H1 (cell line): ENCODE measurements around the gene RALGDS. TPM values are rescaled to one million over a fixed set of nuclear protein-coding genes. Genes with fewer than 3 reads are reported as not detected.

Source experiments
- CTCF ChIA-PET: fragments of 300-600 bp; sonication (Branson Sonifier 250); formaldehyde crosslinking; loops from one replicate; lab custom pipeline; 2021; ENCODE audit not compliant: partially characterized antibody; lab: Charles Lee
- POLR2A ChIA-PET: fragments of 300-600 bp; sonication (Branson Sonifier 250); formaldehyde crosslinking; loops from one replicate; lab custom pipeline; 2021; ENCODE audit warnings: inconsistent platforms; ENCODE audit not compliant: partially characterized antibody; lab: Charles Lee
- DNase-seq, 2 experiments: peaks; one replicate each; pipeline versions ENCODE4 v3.0.0 to v3.0.0-alpha.2; 2010 to 2022; ENCODE audit warnings: low spot score in 2 of 2, low read depth in 1 of 2, mixed read lengths in 1 of 2
- FAIRE-seq: peaks from 2 replicates; lab custom pipeline; 2011; peaks lifted over from hg19 to GRCh38; lab: Jason Lieb, UNC
- H2AFZ ChIP-seq: 2 replicates; pipeline ENCODE4 v1.8.1; 2012; ENCODE audit warnings: low read length, inconsistent platforms
- H2AK5ac ChIP-seq: 2 replicates; pipeline ENCODE4 v1.6.1; 2013; ENCODE audit warnings: low read depth, low read length
- H2BK120ac ChIP-seq: replicated peaks from 2 replicates; pipeline ENCODE3; 2013; ENCODE audit warnings: low read depth, low read length, inconsistent platforms
- H2BK12ac ChIP-seq: 2 replicates; pipeline ENCODE4 v1.6.1; 2013; ENCODE audit warnings: low read depth, low read length
- H2BK15ac ChIP-seq: 2 replicates; pipeline ENCODE4 v1.6.1; 2013; ENCODE audit warnings: low read length
- H2BK20ac ChIP-seq: 2 replicates; pipeline ENCODE4 v1.6.1; 2013; ENCODE audit warnings: low read length
- H2BK5ac ChIP-seq: 2 replicates; pipeline ENCODE4 v1.6.1; 2013; ENCODE audit warnings: low read depth, low read length
- H3K14ac ChIP-seq: 2 replicates; pipeline ENCODE4 v1.6.1; 2013; ENCODE audit warnings: inconsistent platforms; ENCODE audit not compliant: insufficient read length
- H3K18ac ChIP-seq: 2 replicates; pipeline ENCODE4 v1.6.1; 2013; ENCODE audit warnings: low read length; ENCODE audit errors: extremely low read depth
- H3K23ac ChIP-seq: 2 replicates; pipeline ENCODE4 v1.6.1; 2013; ENCODE audit warnings: inconsistent platforms; ENCODE audit not compliant: insufficient read length
- H3K23me2 ChIP-seq: 2 replicates; pipeline ENCODE4 v1.6.1; 2013; ENCODE audit warnings: low read depth, low read length
- H3K27ac ChIP-seq: 2 replicates; pipeline ENCODE4 v1.6.1; 2011; ENCODE audit warnings: low read depth, low read length, inconsistent platforms
- H3K27me3 ChIP-seq, 4 experiments: replicated peaks in 1 of 4; 1 replicate in 1 of 4; 2 replicates in 3 of 4; pipeline versions ENCODE4 v1.6.1 to v1.8.1; 2011 to 2013; ENCODE audit warnings: low read length in 3 of 4, mild to moderate bottlenecking in 3 of 4, inconsistent platforms in 2 of 4, mixed read lengths in 2 of 4, moderate library complexity in 1 of 4; ENCODE audit not compliant: control insufficient read depth in 3 of 4, insufficient read depth in 3 of 4; ENCODE audit errors: extremely low read depth in 1 of 4
- H3K36me3 ChIP-seq, 4 experiments: 2 replicates each; pipeline versions ENCODE4 v1.6.1 to v1.8.1; 2011 to 2013; ENCODE audit warnings: mild to moderate bottlenecking in 4 of 4, low read length in 3 of 4, moderate library complexity in 2 of 4, control low read depth in 1 of 4, inconsistent platforms in 1 of 4; ENCODE audit not compliant: insufficient read depth in 4 of 4, control insufficient read depth in 2 of 4
- H3K4ac ChIP-seq: replicated peaks from 2 replicates; pipeline ENCODE3; 2013; ENCODE audit warnings: low read length, low read depth, mixed read lengths, inconsistent platforms; ENCODE audit not compliant: insufficient read length
- H3K4me1 ChIP-seq, 4 experiments: replicated peaks in 1 of 4; 1 replicate in 1 of 4; 2 replicates in 3 of 4; pipeline versions ENCODE4 v1.6.1 to v1.8.1; 2011 to 2013; ENCODE audit warnings: low read length in 3 of 4, inconsistent platforms in 2 of 4, mixed read lengths in 1 of 4; ENCODE audit not compliant: insufficient read depth in 4 of 4, control insufficient read depth in 3 of 4
- H3K4me2 ChIP-seq, 2 experiments: 2 replicates each; pipeline versions ENCODE4 v1.6.1 to v1.8.1; 2011 to 2013; ENCODE audit warnings: low read depth in 2 of 2, low read length in 2 of 2, control low read depth in 1 of 2, inconsistent platforms in 1 of 2, mild to moderate bottlenecking in 1 of 2; ENCODE audit not compliant: insufficient read depth in 1 of 2
- H3K4me3 ChIP-seq, 4 experiments: fragments of 200-600, 300-600 bp in 1 of 4; sonication (generic), shearing (Covaris generic), sonication (Bioruptor Twin) in 1 of 4; 2 replicates each; pipeline versions ENCODE4 v1.5.1 to v1.8.1; 2011 to 2016; ENCODE audit warnings: low read length in 4 of 4, low read depth in 3 of 4, control low read depth in 2 of 4, inconsistent platforms in 2 of 4, mild to moderate bottlenecking in 2 of 4, mixed read lengths in 1 of 4, moderate library complexity in 1 of 4; ENCODE audit not compliant: insufficient read depth in 2 of 4; ENCODE audit errors: extremely low read depth in 1 of 4
- H3K56ac ChIP-seq: replicated peaks from 2 replicates; pipeline ENCODE3; 2013; ENCODE audit warnings: low read depth, mild to moderate bottlenecking, mixed read lengths, low read length, inconsistent platforms; ENCODE audit not compliant: insufficient read length
- H3K79me1 ChIP-seq: 2 replicates; pipeline ENCODE4 v1.6.1; 2013; ENCODE audit warnings: low read depth, low read length, control low read depth
- H3K79me2 ChIP-seq, 2 experiments: 2 replicates each; pipeline versions ENCODE4 v1.6.1 to v1.8.1; 2012 to 2013; ENCODE audit warnings: low read length in 2 of 2, mild to moderate bottlenecking in 2 of 2, inconsistent platforms in 1 of 2; ENCODE audit not compliant: insufficient read depth in 2 of 2, control insufficient read depth in 1 of 2
- H3K9ac ChIP-seq, 4 experiments: replicated peaks in 1 of 4; 1 replicate in 1 of 4; 2 replicates in 3 of 4; pipeline versions ENCODE4 v1.6.1 to v1.8.1; 2011 to 2013; ENCODE audit warnings: low read depth in 3 of 4, low read length in 3 of 4, control low read depth in 2 of 4, mild to moderate bottlenecking in 2 of 4, moderate library complexity in 2 of 4, inconsistent platforms in 1 of 4; ENCODE audit errors: extremely low read depth in 1 of 4
- H3K9me3 ChIP-seq, 2 experiments: 2 replicates each; pipeline versions ENCODE4 v1.6.1 to v1.8.1; 2012 to 2013; ENCODE audit warnings: mild to moderate bottlenecking in 2 of 2, moderate library complexity in 2 of 2, control low read depth in 1 of 2, inconsistent platforms in 1 of 2, low read depth in 1 of 2, low read length in 1 of 2, mixed read lengths in 1 of 2; ENCODE audit not compliant: insufficient read depth in 2 of 2
- H4K20me1 ChIP-seq, 2 experiments: replicated peaks in 1 of 2; 2 replicates each; pipeline versions ENCODE3 to v1.8.1; 2011 to 2013; ENCODE audit warnings: inconsistent platforms in 2 of 2, low read length in 2 of 2, mild to moderate bottlenecking in 1 of 2; ENCODE audit not compliant: insufficient read depth in 2 of 2, control insufficient read depth in 1 of 2
- H4K5ac ChIP-seq: 2 replicates; pipeline ENCODE4 v1.6.1; 2013; ENCODE audit warnings: low read length, low read depth, mixed read lengths, inconsistent platforms; ENCODE audit not compliant: insufficient read length
- H4K8ac ChIP-seq: 2 replicates; pipeline ENCODE4 v1.8.0; 2013; ENCODE audit warnings: mild to moderate bottlenecking, moderate library complexity, low read length, inconsistent platforms; ENCODE audit not compliant: insufficient read depth; ENCODE audit errors: extremely low read depth
- H4K91ac ChIP-seq: replicated peaks from 2 replicates; pipeline ENCODE3; 2013; ENCODE audit warnings: low read length, mixed read lengths, inconsistent platforms; ENCODE audit not compliant: insufficient read length
- ASH2L ChIP-seq: fragments of 200-600, 300-600 bp; sonication (generic); IDR thresholded peaks from one replicate; pipeline ENCODE4 v1.7.1; 2017; ENCODE audit warnings: low read length
- CREB1 ChIP-seq: IDR thresholded peaks from 2 replicates; pipeline ENCODE4 v1.6.1; 2012; ENCODE audit warnings: inconsistent platforms
- EP300 ChIP-seq, 2 experiments: IDR thresholded peaks; 1 replicate in 1 of 2; 2 replicates in 1 of 2; pipeline ENCODE4 v1.6.1; 2011 to 2012; ENCODE audit warnings: low read depth in 2 of 2, low read length in 2 of 2, mild to moderate bottlenecking in 2 of 2, borderline replicate concordance in 1 of 2, inconsistent platforms in 1 of 2, moderate library complexity in 1 of 2
- EZH2 ChIP-seq: fragments of 200-600 bp; sonication (generic); IDR thresholded peaks from 2 replicates; pipeline ENCODE4 v1.7.1; 2012; ENCODE audit warnings: low read depth, mild to moderate bottlenecking, moderate library complexity, low read length, inconsistent platforms; ENCODE audit not compliant: severe bottlenecking
- MAX ChIP-seq: IDR thresholded peaks from 2 replicates; pipeline ENCODE4 v1.6.1; 2012; ENCODE audit warnings: inconsistent platforms
- POLR2AphosphoS5 ChIP-seq: IDR thresholded peaks from 2 replicates; pipeline ENCODE4 v1.6.1; 2011; ENCODE audit warnings: low read depth, low read length
- SIRT6 ChIP-seq: IDR thresholded peaks from one replicate; pipeline ENCODE4 v1.7.1; 2012; ENCODE audit warnings: low read length, inconsistent platforms
- SP1 ChIP-seq: IDR thresholded peaks from 2 replicates; pipeline ENCODE4 v1.6.1; 2011; ENCODE audit warnings: low read depth, low read length
- TAF7 ChIP-seq: optimal IDR thresholded peaks from 2 replicates; pipeline ENCODE3; 2011; ENCODE audit warnings: low read depth, mild to moderate bottlenecking, inconsistent platforms, low read length, moderate library complexity, borderline replicate concordance
- WGBS, 2 experiments: shearing (Covaris generic) in 1 of 2; methylation state at CpG; one replicate each; pipeline versions ENCODE4 v1.1.6 to v1.1.7; 2013 to 2015; ENCODE audit warnings: low lambda C conversion rate in 2 of 2, mixed read lengths in 2 of 2, inconsistent platforms in 1 of 2, low coverage in 1 of 2, missing lambda C conversion rate in 1 of 2; ENCODE audit not compliant: insufficient replicate concordance in 2 of 2, insufficient coverage in 1 of 2, insufficient read length in 1 of 2; ENCODE audit errors: extremely low coverage in 1 of 2, missing lambda C conversion rate in 1 of 2; 5-methylcytosine and 5-hydroxymethylcytosine counted together
- polyA plus RNA-seq, 7 experiments: library from polyadenylated mRNA; depleted of rRNA in 3 of 7; stranded (reverse) in 5 of 7; unstranded in 2 of 7; fragments of >200 nt in 5 of 7; fragments of 200-250 nt in 2 of 7; gene quantifications; 1 replicate in 5 of 7; 2 replicates in 1 of 7; 4 replicates in 1 of 7; pipeline versions ENCODE4 v1.2.1 to v1.2.3, GENCODE V29; 2011 to 2013; ENCODE audit warnings: missing spikeins in 2 of 7, mixed read lengths in 2 of 7
- total RNA-seq: library from RNA; stranded (reverse); fragmentation: NEBNext Ultra II Directional; extraction: Animal tissue kit (Norgen Biotek cat#: 25700); gene quantifications from 2 replicates; pipeline ENCODE4 v1.2.1, GENCODE V29; 2021

The RALGDS gene
- total and polyA plus RNA-seq, 2 of the 8 experiments (the other 6 are each of a cell fraction or from before 2014, with no cell fraction given): 14.5 to 25.5 TPM

- H3K27ac ChIP-seq: no peak overlapping the region
- 0 out of 2 replicates have a peak overlapping the region, but pooled peaks have one; percentile 50 for H2BK12ac ChIP-seq
- peaks cover 0 to 17% (median 7%) of the 10 kb centered on the region in 4 experiments; a peak in 6 of 7 replicates for H3K4me1 ChIP-seq
- no peak for TF ChIP-seq MAX
- TF ChIP-seq TAF7: no peak
- no peak for TF ChIP-seq SIRT6
- no peak for TF ChIP-seq SP1
- no peak for TF ChIP-seq EZH2
- TF ChIP-seq ASH2L: no peak
- no peak for TF ChIP-seq POLR2AphosphoS5
- no peak for TF ChIP-seq CREB1
- no peak for TF ChIP-seq EP300 (IDR thresholded peaks at IDR 0.05; ENCODE audit: borderline replicate concordance in 1 of 2, low read depth in 2 of 2, low read length in 2 of 2)
- no peak overlapping the region for H3K56ac ChIP-seq
- DNase-seq (no peak), FAIRE-seq (no peak)
- no peak overlapping the region for H2BK20ac ChIP-seq
- no peak overlapping the region for H4K8ac ChIP-seq
- H4K91ac ChIP-seq: no peak overlapping the region
- H2BK15ac ChIP-seq: no peak overlapping the region
- H3K4me2 ChIP-seq: peak overlapping the region; percentile 41 to 76; a peak in 2 of 4 replicates
- H3K9me3 ChIP-seq: no peaks in the 10 kb centered on the region
- no peak overlapping the region for H2BK120ac ChIP-seq
- peaks cover 0 to 48% (median 33%) of the 10 kb centered on the region in 4 experiments; a peak in 5 of 7 replicates for H3K27me3 ChIP-seq
- H3K18ac ChIP-seq: no peak overlapping the region
- 82% methylated on average over 20 of the region's 21 CpGs; no CpG with 5 or more reads in 1 of the 2 experiments for WGBS, 2 experiments
- peak overlapping the region; percentile 84; the same call in 1 of the 2 replicates for H2AK5ac ChIP-seq
- no peak overlapping the region for H3K4me3 ChIP-seq
- peaks cover 40 to 47% of the 10 kb centered on the region in 2 experiments for H4K20me1 ChIP-seq
- no peak overlapping the region for H3K23ac ChIP-seq
- no peaks in the 10 kb centered on the region for H3K79me2 ChIP-seq
- no peak overlapping the region for H2AFZ ChIP-seq
- no peaks in the 10 kb centered on the region for H3K79me1 ChIP-seq
- no peak overlapping the region for H4K5ac ChIP-seq
- H3K4ac ChIP-seq: no peak overlapping the region
- ChIA-PET CTCF (interaction anchor here (0.6 to 19.3 kb wide), 11 partner anchors 9 to 105 kb away, joined by 3 to 337 read pairs (median 4); no protein-coding TSS in a partner anchor), POLR2A (interaction anchor here (1.1 to 3.4 kb wide), 3 partner anchors 23 to 29 kb away, joined by 3 to 13 read pairs (median 3); no protein-coding TSS in a partner anchor)
- no peak overlapping the region for H2BK5ac ChIP-seq
- H3K36me3 ChIP-seq: no peaks in the 10 kb centered on the region
- no peak overlapping the region for H3K14ac ChIP-seq
- no peak overlapping the region for H3K9ac ChIP-seq
- H3K23me2 ChIP-seq: peaks cover 13% of the 10 kb centered on the region; the same call in 1 of the 2 replicates
Measured at GRCh38 chr9:133119103-133119845, 1.8 kb downstream of the RALGDS start.
